Anterior cingulate cortex (tissue), 58 donors: ENCODE results near the gene HOXA2.

Source experiments
- DNase-seq, 58 donors: peaks; one replicate each; lab custom pipeline; 2025; lab: John Stamatoyannopoulos, UW

The HOXA2 gene

DNA sequence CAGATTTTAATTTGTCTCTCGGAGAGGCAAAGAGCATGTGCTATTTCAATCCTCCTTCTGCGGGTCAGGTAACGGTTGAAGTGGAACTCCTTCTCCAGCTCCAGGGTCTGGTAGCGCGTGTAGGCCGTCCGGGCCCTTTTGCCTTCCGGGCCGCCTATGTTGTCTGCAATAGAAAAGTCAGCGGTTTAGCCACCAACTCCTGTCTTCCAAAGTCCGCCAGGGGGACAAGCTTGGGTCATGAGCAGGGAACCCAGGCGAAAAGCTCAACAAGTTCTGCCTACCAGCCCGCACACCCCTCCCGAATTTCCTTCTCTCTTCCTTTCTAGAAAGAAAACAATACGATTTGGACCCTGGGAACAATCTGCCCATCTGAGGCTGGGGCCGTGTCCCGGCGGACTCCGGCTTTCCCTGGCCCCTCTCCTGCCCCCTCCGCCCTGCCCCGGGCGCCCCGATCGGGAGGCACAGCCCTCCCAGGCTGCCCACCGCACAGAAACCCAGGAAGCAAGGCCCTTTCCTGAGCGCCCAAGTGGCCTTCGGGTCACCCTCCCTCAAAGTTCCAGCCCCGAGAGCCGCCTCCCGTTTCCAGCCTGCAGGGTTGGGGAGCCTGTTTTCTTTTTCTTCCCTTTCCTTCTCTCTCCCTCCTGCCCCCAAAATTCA is 39.6 kb upstream of the HOXA2 start:
- no peak for DNase-seq

DNA sequence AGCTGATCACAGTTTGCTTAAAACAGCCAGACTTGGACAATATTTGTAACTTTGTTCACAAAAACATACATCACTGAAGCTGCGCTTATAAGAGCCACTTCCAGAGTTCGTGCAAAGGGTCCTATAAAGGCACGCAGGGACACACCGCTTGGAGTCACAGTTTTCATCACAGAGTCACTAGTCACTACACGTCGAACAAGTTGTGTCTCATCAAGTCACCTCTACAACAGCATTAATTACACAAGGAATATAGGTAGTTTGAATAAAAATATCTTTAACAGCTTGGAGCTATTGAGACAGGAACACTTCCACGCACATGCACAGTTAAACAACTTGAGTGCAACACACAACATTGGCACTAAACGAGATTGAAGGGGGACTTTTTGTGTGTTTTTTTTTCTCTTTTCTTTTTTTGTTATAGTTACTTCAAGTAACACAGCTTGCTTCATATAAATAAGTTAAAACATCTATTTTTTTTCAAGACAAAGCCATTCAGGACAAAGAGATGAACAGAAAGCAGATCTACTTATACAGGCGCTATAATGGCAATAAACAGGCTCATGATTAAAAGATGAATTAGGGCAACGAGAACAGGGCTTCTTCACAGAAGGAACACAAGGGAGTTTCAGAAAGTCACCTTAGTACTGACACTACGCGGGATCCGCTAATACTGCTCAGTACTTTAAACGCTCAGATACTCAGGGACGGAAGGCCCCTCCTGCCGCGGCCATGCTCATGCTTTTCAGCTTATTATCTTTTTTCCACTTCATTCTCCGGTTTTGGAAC is 38.8 kb upstream of the HOXA2 start:
- no peak for DNase-seq

DNA sequence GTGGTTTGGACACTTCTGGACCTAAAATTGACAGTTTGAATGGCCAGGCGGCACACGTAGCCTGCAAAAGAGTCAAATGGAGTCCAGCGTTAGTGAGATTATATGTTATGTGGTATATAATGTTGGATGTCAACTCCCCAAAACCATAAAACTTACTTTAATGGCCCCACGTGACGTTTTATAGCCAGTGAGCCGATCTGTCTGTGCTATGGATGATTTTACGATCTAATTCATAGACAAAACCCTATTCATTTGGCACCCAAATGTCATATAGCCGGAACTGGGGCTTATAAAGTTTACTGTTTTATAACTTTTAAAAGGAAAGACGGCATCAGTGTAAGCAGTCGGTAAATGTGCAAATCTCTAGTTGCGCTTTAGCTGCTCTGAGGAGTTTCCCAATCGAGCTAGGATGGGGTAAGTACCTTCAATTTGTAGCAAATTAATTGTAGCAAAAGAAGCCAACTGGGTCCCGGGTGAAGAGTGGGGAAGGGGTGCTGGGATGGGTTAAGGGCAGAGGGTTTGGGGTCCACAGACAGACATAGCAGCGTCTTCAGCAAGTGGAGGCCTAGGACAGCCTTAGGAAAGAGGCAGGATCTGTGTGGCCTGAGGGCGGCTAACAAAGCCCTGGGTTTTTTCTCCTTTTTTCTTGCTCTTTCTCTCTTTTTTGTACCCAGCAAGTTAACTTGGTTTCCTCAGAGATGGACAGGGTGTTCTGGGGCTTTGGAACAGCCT is 37.8 kb upstream of the HOXA2 start:
- no peak for DNase-seq

DNA sequence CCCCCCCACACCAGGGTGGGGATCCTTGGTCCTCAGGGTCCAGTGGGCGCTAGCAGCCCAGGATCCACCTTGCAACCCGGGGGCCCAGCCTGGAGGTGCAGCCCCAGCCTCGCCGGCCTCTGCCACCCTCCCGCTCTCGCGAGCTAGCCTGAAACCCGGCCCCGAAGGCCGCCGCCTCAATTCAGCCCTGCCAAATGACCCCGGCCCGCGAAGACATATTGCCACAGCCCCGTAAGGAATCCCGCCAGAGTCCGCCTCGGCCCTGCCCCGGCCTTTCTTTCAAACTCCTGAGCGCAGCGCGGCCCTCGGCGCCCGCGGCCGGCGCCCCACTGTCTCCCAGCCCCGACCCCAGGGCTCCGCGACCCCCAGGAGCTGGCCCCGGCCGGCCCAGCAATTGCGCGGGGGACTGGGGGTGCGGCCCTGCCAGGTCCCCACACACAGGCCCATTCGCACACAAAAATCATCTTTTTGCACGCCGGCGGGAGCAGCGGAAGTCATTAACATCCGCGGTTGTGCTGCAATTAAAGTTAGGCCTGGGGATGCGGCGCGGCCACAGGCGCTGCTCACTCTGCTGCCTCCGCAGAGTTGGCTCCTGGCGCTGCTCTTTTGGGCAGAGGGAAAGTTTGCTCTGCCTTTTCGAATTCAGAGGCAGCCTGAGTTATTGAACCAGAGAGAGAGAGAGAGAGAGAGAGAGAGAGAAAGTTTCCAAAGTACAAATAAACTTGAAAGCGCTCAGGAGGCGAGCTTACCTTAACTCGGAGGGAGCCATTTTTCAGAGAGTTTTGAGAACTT is 37.0 kb upstream of the HOXA2 start:
- no peak for DNase-seq

DNA sequence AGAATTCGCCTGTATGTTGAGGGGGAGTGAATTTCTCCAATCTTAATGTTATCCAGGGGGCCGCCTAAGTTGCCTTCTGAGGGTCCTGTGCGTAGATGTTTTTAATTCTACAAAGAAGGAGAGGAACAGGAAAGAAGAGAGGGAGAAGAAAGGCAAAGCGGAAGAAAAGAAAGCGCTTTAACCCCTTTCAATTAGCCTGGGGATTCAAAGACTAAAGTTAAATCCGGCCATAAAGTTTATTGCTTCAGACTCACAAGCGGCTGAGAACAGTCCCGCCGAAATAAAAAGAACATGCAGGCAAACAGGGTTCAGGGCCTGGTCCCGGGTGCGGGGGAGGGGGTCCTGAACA is 36.5 kb upstream of the HOXA2 start:
- DNase-seq, result no peak

DNA sequence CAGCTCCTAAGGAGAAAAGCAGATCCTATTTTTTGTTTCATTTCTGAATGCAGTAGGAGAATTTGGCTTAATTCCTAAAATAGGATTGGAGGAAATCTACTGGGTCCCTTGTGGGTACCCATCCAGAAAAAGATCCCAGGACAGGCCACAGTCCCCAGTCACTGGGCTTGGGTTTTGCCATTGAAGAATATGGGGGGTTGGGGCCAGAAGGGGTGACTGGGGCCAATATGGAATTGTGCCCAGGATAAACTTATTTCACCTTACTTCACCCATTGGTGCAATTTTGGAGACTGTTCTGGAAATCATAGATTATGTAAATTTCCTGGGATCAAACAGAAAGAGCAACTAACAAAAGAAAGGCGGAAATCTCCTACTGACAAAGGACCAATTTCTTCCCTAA is 36.0 kb upstream of the HOXA2 start:
- no peak for DNase-seq

DNA sequence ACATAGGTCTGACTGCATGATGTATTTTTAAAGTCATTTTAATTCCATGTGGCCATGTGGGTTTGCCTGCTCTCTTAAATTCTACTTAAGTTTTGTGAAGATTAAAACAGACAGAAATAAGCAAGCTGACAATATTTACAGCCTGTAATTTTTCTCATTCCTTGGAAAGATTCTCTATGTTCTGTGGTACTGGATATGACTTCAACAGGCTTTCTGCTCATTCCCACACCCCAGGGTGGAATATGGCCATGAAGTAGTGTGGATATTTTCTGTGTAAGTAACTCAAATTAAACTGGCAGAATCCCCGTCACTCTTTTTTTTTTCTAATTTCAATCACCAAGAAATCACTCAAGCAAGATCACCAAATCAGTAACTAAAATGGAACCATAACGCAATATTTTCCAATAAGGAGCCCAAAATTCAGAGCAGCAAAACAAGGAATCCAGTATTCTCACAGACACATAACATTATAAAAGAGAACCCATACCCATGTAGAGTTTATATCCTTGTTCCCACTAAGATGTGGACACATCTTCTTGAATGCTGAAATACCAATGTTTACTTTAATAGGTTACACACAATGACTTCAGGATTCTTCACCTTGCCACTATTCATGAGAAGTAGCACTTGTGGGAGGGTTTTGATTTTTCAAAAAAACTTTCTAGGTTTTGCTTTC is 35.3 kb upstream of the HOXA2 start:
- no peak for DNase-seq

DNA sequence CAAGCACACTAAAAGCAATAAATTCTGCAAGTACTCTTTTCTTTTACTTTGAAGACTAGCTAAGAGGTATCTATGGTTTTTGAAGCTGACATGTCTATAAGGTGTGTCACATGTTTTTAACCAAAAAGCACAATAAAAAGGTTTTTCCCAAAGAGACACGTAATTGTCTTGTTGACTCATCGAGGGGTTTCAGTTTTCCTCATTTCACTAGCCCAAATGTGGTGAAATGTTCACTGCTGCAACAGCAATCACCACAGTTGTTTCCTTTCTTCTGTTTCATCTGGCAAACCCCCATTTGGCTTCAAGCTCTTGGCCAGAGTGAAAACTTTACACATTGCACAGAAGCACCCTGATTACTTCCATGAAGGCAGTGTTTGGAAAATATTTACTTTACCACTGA is 31.9 kb upstream of the HOXA2 start:
- no peak for DNase-seq

DNA sequence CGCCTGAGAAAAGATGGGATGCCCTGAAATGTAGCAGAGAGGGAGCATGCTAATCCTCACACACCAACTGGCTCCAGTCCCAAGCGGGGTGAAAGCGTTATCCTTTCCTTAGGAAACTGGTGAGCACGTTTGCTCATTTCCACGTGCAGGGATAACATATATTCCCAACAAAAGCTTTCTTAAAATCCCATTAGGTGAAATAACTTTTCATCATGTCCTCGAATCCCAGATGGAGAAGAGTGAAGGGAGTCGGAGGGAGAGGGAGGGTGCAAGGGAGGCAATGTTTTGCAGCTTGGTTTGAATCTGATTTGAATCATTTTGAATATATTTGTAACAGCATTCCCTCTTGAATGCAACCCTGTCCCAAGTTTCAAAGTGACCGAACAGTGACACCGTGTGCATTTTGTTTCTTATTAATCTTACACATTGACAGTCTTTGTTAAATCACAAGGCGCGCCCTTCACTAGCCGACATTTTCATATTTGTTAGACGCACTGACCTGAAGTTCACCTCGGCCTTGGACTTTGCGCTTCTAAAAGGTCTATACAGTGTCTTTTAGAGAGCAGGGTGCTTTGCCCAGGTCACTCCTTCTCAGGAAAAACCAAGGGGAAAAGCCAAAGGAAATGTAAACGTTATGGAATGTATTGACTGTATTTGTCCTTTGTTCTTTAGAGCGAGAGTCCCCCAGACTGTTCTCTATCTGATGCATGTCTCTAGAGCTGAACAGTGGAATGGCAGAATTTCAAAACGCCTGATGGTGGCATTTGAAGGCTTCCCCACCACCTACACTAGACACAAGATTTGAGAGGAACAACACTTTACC is 31.1 kb upstream of the HOXA2 start:
- no peak for DNase-seq

DNA sequence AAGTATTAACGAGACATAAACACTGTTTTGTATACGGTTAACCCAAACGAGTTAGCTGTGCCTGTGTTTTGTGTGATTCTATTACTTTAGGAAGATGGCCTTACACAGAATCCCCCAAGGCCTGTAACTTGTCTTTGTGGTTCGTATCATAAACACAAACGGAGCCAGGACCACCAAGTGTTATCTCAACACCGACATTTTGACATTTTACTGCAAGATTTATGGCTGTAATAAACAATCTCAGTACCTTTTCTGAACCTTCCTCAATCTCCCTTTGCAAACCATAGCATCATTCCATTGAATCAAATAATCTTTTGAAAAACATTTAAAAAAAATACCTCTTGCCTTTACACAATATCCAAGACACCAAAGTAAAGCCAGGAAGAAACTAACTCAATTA is 30.5 kb upstream of the HOXA2 start:
- DNase-seq, result no peak

DNA sequence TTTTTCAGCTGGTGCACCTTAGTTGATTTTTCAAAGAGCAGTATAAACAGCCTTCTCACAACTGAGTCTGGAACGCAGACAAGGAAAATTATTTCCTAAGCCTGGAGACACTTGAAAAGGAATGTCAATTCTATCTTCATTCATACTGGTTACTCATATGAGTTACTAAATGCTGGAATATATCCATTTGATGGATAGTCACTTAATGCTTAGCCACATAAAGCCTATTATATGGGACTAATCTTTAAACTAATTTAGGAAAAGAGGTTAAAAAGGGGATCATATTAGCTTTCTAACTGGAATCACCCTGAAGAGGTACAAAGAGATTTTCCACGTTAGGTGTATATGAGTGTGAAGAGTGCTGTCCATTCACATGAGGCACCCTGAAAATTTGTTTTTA is 29.7 kb upstream of the HOXA2 start:
- no peak for DNase-seq

DNA sequence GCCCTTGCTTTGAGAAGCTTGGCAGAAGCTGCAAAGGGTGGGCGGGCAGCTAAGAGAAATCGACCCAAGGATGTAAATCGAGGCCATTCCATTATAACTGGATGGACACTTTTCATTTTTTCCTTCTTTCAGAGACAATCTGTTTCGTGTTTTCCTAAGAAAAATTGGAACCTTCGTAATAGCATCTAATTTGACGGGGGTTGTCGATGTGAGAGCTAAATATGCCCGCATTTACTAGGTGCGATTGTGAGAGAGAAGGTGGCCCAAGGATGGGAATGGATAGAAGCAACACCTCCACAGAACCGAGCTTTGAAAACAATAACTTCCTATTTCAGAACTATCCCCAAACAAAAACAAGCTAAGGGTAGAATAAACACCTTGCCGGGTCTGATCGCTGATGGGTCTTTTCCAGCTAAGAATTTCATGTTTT is 28.9 kb upstream of the HOXA2 start:
- DNase-seq, result no peak

DNA sequence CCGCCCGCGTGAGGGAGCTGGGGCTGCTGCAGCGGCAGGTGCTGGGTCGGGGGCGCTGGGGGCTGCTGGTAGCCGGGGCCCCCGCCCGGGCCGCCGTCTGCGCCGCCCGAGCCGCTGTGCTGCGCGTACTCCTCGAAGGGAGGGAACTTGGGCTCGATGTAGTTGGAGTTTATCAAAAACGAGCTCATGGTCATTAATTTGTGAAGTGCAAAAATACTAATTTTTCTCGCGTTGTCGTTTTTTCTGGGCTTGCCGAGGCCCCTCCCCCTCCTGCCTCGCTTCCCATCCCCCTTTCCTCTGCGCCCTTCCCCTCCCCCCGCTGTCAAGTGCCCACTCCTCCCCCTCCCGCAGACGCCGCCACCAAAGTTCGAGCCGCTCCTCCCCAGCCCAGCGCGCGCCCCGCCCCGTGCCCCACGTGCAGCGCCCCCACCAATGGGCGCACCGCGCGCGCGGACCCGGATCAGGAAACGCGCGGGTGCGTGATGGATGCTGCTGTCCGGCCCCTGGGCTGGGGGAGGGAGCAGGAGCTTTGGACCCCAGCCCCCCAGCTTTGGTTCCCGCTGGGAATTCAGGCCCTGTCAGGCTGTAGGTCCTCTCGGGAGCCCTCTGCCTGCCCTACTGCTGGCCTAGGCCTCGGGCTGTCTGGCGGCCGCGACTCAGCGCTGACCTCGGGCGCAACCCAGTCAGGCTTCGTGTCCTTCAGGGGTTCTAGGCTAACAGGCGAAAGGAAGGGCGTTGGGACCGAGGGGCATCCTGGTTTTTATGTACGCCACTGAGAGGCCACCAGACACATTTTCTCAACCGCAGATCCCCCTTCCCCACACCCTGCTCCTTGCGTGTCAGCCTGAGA is 28.3 kb upstream of the HOXA2 start, which contains the start of gene HOXA4:
Gene HOXA4 (minus strand): TSS at position 218 of the 850 bp plus-strand sequence. CDS start 24 bp downstream, at position 194.
- peak in 3 of 58 donors; percentile 5 to 30 (median 5) for DNase-seq

DNA sequence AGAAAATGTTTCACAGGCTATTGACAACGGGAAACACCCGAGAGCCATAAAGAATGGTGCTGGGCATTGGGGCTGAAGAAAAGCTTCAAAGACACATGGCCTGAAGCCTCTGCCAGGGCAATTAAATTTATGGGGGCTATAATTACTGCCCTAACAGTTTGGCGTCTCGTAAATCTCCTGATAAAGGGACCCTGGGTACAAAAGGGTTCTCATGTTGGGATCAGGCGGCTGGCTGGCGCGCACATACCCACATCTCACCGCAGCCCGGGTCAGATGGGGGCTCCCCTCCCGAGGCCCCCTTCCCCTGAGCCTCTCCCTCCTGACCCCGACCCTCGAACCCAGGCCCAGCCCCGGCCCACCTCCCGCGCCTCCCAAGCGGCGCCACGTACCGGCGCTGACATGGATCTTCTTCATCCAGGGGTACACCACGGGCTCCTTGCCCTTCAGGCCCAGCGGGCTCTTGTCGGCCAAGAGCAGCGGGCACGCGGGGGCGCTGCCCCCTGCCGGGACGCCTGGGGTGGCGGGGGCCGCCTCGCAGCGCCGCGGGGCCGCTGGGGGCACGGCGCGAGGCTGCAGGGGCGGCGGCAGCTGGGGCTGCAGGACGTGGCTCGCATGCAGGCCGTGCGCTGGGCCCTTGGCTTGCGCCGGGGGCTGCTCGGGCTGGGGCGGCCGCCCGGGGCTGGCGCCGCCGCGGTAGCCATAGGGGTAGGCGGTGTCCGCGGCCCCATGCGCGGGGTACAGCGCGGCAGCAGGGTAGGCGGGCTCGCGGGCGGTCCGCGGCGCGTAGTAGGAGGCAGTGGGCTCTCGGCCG is 27.5 kb upstream of the HOXA2 start:
- no peak for DNase-seq

DNA sequence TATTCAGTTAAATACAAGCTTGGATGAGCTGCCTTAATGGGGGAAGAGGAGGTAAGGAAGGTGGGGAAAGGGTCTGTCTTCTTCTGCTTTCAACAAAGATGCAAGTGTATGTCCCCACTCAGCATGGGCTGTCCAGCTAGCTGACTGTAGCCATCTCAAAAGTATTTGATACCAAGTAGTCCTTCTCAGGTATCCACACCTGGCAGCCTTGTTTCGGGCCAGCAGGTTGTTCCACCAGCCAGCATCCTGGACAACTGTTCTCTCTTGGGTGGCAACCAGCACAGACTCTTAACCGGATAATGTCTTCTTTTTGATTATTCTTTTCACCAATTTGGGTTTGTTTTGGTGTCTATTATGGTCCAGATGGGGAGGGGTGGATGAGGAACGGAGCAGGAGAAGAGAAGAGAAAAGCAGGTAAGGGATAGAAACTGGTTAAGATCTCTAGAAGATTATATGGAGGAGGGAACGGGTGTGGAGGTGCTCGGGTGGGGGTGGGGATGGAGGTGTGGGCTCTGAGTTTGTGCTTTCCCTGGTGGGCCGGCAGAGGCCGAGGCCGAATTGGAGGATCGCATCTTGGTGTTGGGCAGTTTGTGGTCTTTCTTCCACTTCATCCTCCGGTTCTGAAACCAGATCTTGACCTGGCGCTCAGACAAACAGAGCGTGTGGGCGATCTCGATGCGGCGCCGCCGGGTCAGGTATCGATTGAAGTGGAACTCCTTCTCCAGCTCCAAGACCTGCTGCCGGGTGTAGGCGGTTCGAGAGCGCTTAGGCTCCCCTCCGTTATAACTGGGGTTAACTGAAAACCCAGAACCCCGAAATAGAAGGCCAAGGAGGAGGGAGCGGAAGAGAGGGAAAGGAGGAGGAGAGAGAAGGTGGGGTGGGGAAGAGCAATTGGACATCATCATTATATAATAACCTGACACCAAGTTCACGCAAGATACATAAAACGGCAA is 26.6 kb upstream of the HOXA2 start:
- no peak for DNase-seq

DNA sequence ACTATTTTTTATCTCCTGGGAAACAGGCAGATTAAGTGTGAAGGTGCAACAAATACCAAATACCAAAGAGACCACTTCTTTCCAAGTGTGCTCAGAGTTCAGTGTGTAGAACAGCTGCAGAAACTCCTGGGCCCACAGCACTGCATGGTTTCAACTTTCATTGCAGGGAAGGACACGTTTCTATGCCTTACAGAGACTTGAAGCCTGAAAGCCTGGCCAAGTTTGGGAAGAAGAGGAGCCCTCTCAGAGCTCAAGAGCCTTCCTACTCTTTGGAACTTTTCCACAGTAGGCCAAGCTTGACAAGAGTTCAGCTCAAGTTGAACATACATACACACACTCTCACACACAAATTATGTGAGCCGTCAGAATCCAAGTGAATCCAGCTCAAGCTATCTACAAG is 25.6 kb upstream of the HOXA2 start:
- DNase-seq, result no peak
